KMS-11 (cell line): ENCODE measurements around the gene AADACL2.

Experiments
- H2AFZ ChIP-seq: fragments of 200-600 bp; sonication (generic); 2 replicates; pipeline ENCODE4 v1.6.1; 2016; ENCODE audit warnings: antibody characterized with exemption, mixed run types, low read depth
- H3K27ac ChIP-seq: fragments of 200-600 bp; sonication (generic); 2 replicates; pipeline ENCODE4 v1.6.1; 2016; ENCODE audit warnings: mild to moderate bottlenecking, mixed run types
- H3K27me3 ChIP-seq: fragments of 200-600 bp; sonication (generic); 2 replicates; pipeline ENCODE4 v1.6.1; 2017; ENCODE audit warnings: mild to moderate bottlenecking, low read depth, mixed run types, moderate library complexity; ENCODE audit not compliant: insufficient read depth
- H3K36me3 ChIP-seq: fragments of 200-600 bp; sonication (generic); 2 replicates; pipeline ENCODE4 v1.6.1; 2017; ENCODE audit warnings: mild to moderate bottlenecking, mixed run types; ENCODE audit not compliant: insufficient read depth
- H3K4me1 ChIP-seq: fragments of 200-600 bp; sonication (generic); 2 replicates; pipeline ENCODE4 v1.6.1; 2016; ENCODE audit warnings: mild to moderate bottlenecking, low read depth, mixed run types; ENCODE audit not compliant: poor library complexity, severe bottlenecking
- H3K4me2 ChIP-seq: fragments of 200-600 bp; sonication (generic); 2 replicates; pipeline ENCODE4 v1.7.0; 2016; ENCODE audit warnings: mild to moderate bottlenecking, mixed run types
- H3K4me3 ChIP-seq: fragments of 200-600 bp; sonication (generic); IDR thresholded peaks from 2 replicates; pipeline ENCODE4 v1.6.1; 2017; ENCODE audit warnings: low read depth, low read length, mixed read lengths; ENCODE audit not compliant: insufficient read depth
- H3K79me2 ChIP-seq: fragments of 200-600 bp; sonication (generic); 2 replicates; pipeline ENCODE4 v1.6.1; 2016; ENCODE audit warnings: low read depth, mixed run types; ENCODE audit not compliant: insufficient read depth
- H3K9ac ChIP-seq: fragments of 200-600 bp; sonication (generic); 2 replicates; pipeline ENCODE4 v1.6.1; 2016; ENCODE audit warnings: mild to moderate bottlenecking, mixed run types
- H4K20me1 ChIP-seq: fragments of 200-600 bp; sonication (generic); 2 replicates; pipeline ENCODE4 v1.6.1; 2016; ENCODE audit warnings: mild to moderate bottlenecking, mixed run types; ENCODE audit not compliant: insufficient read depth
- CTCF ChIP-seq: fragments of 200-600 bp; sonication (generic); conservative IDR thresholded peaks from 2 replicates; pipeline ENCODE4 v1.6.1; 2017; ENCODE audit warnings: low read depth, mild to moderate bottlenecking, antibody characterized with exemption, low read length, moderate library complexity, mixed read lengths

AADACL2 gene

DNA sequence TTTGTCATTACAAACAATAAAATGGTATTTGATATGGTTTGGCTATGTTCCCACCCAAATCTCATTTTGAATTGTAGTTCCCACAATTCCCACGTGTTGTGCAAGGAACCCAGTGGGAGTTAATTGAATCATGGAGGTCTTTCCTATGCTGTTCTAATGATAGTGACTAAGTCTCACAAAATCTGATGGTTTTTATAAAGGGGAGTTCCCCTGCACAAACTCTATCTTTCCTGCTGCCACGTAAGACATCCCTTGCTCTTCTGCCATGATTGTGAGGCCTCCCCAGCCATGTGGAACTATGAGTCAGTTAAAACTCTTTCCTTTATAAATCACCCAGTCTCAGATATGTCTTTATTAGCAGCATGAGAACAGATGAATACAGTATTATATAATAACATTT lies 64.7 kb downstream of the AADACL2 start:
- Histone ChIP-seq H4K20me1 (no peaks in the 10 kb centered on the region), H3K27ac (no peak overlapping the region), H3K79me2 (no peaks in the 10 kb centered on the region), H3K4me2 (no peak overlapping the region), H3K36me3 (no peaks in the 10 kb centered on the region), H3K4me3 (no peak overlapping the region), H3K9ac (no peak overlapping the region), H2AFZ (no peak overlapping the region), H3K4me1 (no peaks in the 10 kb centered on the region), H3K27me3 (no peaks in the 10 kb centered on the region)
- TF ChIP-seq CTCF, result no peak

GRCh38 chr3:151800431-151800830 lies 66.7 kb downstream of the AADACL2 start:
- Histone ChIP-seq H3K9ac (no peak overlapping the region), H3K4me1 (no peaks in the 10 kb centered on the region), H3K4me3 (no peak overlapping the region), H3K36me3 (no peaks in the 10 kb centered on the region), H3K27me3 (no peaks in the 10 kb centered on the region), H3K79me2 (no peaks in the 10 kb centered on the region), H3K4me2 (no peak overlapping the region), H2AFZ (no peak overlapping the region), H3K27ac (no peak overlapping the region), H4K20me1 (no peaks in the 10 kb centered on the region)
- TF ChIP-seq CTCF, result no peak

GRCh38 chr3:151804267-151804666 lies 70.5 kb downstream of the AADACL2 start:
- Histone ChIP-seq H3K36me3 (no peaks in the 10 kb centered on the region), H3K4me2 (no peak overlapping the region), H2AFZ (no peak overlapping the region), H3K79me2 (no peaks in the 10 kb centered on the region), H3K4me3 (no peak overlapping the region), H3K27ac (no peak overlapping the region), H3K27me3 (no peaks in the 10 kb centered on the region), H3K4me1 (no peaks in the 10 kb centered on the region), H4K20me1 (no peaks in the 10 kb centered on the region), H3K9ac (no peak overlapping the region)
- TF ChIP-seq CTCF, result no peak

GRCh38 chr3:151806838-151807237 lies 73.1 kb downstream of the AADACL2 start:
- H3K4me1 ChIP-seq, result no peaks in the 10 kb centered on the region
- no peak overlapping the region for H3K4me2 ChIP-seq
- H3K4me3 ChIP-seq, result no peak overlapping the region
- H2AFZ ChIP-seq, result no peak overlapping the region
- no peak overlapping the region for H3K9ac ChIP-seq
- H3K27me3 ChIP-seq, result no peaks in the 10 kb centered on the region
- H4K20me1 ChIP-seq, result no peaks in the 10 kb centered on the region
- H3K36me3 ChIP-seq, result no peaks in the 10 kb centered on the region
- no peaks in the 10 kb centered on the region for H3K79me2 ChIP-seq
- no peak overlapping the region for H3K27ac ChIP-seq
- no peak for TF ChIP-seq CTCF
